Measurements from ENCODE around the gene CGB7.

The CGB7 gene

GRCh38 chr19:49014870-49015255 lies 42.7 kb downstream of the CGB7 start:
- no peak for FAIRE-seq

DNA sequence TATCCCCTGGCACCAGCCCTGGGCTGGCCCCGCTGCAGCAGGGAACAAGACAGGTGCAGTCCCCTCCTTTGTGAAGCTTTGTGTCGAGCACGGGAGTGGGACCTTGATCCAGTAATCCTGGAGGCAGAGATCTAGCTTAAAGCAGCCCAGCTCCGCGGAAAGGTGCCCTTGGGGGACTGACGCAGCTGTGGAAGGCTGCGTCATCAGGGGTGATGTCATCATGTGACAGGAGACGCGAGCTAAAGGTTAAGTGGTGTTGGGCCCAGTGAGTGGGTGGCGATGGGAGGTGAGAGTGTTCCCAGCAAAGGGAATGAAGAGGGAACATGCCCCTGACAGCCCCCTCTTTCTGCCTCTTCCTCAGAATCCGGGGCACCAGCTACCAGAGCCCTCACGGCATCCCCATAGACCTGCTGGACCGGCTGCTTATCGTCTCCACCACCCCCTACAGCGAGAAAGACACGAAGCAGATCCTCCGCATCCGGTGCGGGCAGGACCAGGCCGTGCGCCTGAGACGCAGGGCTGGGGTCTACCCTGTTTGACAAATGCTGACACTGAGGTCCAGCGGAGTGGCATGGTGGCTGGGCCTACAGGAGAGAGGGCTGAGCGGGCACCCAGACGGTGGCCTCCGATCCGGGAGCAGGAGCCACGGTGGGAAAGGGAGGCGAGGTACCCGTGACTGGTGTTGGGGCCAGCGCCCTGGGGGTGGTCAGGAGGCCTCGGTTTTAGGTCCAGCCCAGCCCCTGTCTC lies 43.3 kb downstream of the CGB7 start:
- FAIRE-seq, result no peak

- no peak for FAIRE-seq
These were observed 46.4 kb downstream of the CGB7 start for GRCh38 chr19:49011194-49011593.

DNA sequence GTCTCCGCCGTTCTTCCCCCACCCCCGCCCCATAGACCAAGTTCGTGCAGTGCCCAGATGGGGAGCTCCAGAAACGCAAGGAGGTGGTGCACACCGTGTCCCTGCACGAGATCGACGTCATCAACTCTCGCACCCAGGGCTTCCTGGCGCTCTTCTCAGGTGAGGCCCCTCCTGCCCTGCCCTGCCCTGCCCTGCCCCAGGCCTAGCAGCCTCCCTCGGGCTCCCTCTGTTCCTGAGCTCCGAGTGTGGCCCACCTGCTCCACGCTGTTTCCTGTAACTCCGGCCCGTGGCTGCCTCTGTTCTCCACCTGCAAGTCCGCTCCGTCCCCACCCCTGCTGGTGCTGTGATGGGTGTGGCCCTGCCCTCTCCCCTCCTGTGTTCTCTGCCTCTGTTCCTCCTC lies 47.1 kb downstream of the CGB7 start:
- no peak for FAIRE-seq

DNA sequence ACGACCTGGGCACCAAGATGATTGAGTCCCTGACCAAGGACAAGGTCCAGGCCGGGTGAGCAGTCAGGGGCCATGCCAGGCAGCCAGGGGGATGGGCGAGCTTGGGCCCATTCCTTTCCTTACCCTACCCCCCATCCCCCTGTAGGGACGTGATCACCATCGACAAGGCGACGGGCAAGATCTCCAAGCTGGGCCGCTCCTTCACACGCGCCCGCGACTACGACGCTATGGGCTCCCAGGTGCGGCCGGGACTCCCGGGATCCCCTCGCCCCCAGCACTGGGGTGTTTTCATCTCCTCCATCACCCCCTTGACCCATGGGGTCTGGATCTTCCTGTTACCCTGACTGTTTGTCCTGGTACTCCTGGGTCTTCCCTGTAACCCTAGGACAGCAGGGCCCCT lies 47.7 kb downstream of the CGB7 start:
- FAIRE-seq, result no peak

DNA sequence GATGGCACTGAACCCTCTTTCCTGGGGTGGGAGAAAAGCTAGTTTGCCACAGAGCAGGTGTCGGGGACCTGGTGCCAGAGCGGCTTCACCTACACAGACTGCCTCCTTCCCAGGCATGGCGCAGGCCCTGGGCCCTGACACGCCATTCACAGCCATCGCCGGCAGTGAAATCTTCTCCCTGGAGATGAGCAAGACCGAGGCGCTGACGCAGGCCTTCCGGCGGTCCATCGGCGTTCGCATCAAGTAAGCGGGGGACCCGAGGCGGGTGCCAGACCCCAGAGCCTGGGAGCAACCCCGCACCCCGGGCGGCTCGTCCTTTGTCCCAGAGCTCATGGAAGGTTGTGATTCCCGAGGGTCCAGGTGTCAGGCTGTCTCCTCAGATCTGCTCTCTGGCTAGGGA lies 50.6 kb downstream of the CGB7 start:
- FAIRE-seq, result no peak

- no peak for FAIRE-seq
These were observed 52.5 kb downstream of the CGB7 start for GRCh38 chr19:49004964-49005614.

All from TTC549 (cell line).